ENCODE measurements around the gene KCNK6. TPM values are rescaled to one million over a fixed set of nuclear protein-coding genes. Genes with fewer than 3 reads are reported as not detected.

KCNK6 gene
- total RNA-seq, 1 experiment from 2014 or later = 6.5 TPM

DNA sequence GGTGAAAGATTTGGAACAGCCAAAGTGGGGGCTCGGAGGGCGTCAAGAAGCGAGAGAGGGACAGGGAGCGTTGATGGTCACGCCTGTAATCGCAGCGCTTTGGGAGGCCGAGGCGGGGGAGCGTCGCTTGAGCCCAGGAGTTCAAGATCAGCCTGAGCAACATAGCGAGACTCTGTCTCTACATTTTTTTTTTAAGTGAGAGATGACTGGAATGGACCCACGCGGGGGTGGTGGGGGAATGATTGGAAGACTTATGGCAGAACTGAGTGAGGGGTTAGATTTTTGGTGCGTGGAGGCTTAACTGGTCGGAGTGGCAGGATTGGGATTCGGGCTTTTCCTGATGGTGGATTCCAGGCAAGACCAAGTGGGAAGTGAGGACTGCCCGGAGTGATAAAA, 55.5 kb downstream of the KCNK6 start:
- Histone ChIP-seq H4K5ac (ENCODE audit: insufficient read length, low read depth, low read length) (no peak overlapping the region), H2BK120ac (ENCODE audit: low read depth, low read length, poor library complexity, severe bottlenecking) (no peak overlapping the region), H3K18ac (ENCODE audit: insufficient read length, low read depth, low read length) (peak overlapping the region; percentile 75), H3K4me1 (ENCODE audit: insufficient read depth, low read length) (no peaks in the 10 kb centered on the region), H3K79me1 (ENCODE audit: insufficient read depth, low read depth, low read length, poor library complexity, severe bottlenecking) (peaks cover 12% of the 10 kb centered on the region), H3K27me3 (ENCODE audit: insufficient read depth, low read length) (no peaks in the 10 kb centered on the region), H2BK12ac (ENCODE audit: insufficient read length, low read depth, low read length) (no peak overlapping the region), H4K8ac (replicated peaks; ENCODE audit: insufficient read length, low read depth, low read length) (no peak overlapping the region), H3T11ph (ENCODE audit: low read length) (no peak overlapping the region), H3K79me2 (ENCODE audit: insufficient read depth, low read length) (peaks cover 16% of the 10 kb centered on the region; the same call in 1 of the 2 replicates), H2AFZ (ENCODE audit: low read length) (no peak overlapping the region), H3K23me2 (ENCODE audit: insufficient read length, low read depth, low read length, poor library complexity, severe bottlenecking) (peaks cover 12% of the 10 kb centered on the region), H3K4ac (ENCODE audit: low read depth, low read length) (no peak overlapping the region), H3K9me3 (ENCODE audit: control insufficient read depth, low read depth, low read length) (no peaks in the 10 kb centered on the region), H2AK5ac (ENCODE audit: insufficient read length, low read length) (no peak overlapping the region), H4K91ac (ENCODE audit: insufficient read length, low read depth, low read length) (no peak overlapping the region), H3K14ac (ENCODE audit: insufficient read depth, low read length) (peak overlapping the region; percentile 94), H2BK15ac (ENCODE audit: low read depth, low read length) (no peak overlapping the region), H3K9ac (ENCODE audit: extremely low read depth, insufficient read length, low read length) (peak overlapping the region; percentile 96), H3K4me2 (ENCODE audit: insufficient read depth, insufficient read length, low read length) (peak overlapping the region; percentile 92), H3K23ac (ENCODE audit: insufficient read length, low read depth, low read length) (no peak overlapping the region), H2BK20ac (ENCODE audit: low read depth, low read length, poor library complexity, severe bottlenecking) (no peak overlapping the region), H3K56ac (ENCODE audit: insufficient read length, low read depth, low read length) (no peak overlapping the region), H2BK5ac (ENCODE audit: insufficient read length, low read length) (no peak overlapping the region), H3K27ac (ENCODE audit: insufficient read length, low read depth, low read length) (peak overlapping the region; percentile 37), H4K20me1 (ENCODE audit: control insufficient read depth, insufficient read depth, insufficient read length) (peaks cover 3% of the 10 kb centered on the region)
- Mint-ChIP-seq H3K36me3 (ENCODE audit: insufficient read depth in 1 of 3, low read depth in 3 of 3) (peaks cover 13 to 27% (median 17%) of the 10 kb centered on the region in 3 experiments; a peak in 6 of 7 replicates), H3K27me3 (ENCODE audit: low read depth) (peaks cover 25% of the 10 kb centered on the region), H3K4me1 (peaks cover 14 to 18% of the 10 kb centered on the region in 2 experiments), H3K9me3 (no peaks in the 10 kb centered on the region), H3K4me3 (peak overlapping the region; percentile 99), H3K27ac (peak overlapping the region; percentile 80 to 99 (median 96))
- no peak for DNase-seq
- no CpG with 5 or more reads among the region's 18 CpGs for WGBS (ENCODE audit: extremely low coverage, insufficient read length, low lambda C conversion rate)
- TF ChIP-seq, protein P1, sequence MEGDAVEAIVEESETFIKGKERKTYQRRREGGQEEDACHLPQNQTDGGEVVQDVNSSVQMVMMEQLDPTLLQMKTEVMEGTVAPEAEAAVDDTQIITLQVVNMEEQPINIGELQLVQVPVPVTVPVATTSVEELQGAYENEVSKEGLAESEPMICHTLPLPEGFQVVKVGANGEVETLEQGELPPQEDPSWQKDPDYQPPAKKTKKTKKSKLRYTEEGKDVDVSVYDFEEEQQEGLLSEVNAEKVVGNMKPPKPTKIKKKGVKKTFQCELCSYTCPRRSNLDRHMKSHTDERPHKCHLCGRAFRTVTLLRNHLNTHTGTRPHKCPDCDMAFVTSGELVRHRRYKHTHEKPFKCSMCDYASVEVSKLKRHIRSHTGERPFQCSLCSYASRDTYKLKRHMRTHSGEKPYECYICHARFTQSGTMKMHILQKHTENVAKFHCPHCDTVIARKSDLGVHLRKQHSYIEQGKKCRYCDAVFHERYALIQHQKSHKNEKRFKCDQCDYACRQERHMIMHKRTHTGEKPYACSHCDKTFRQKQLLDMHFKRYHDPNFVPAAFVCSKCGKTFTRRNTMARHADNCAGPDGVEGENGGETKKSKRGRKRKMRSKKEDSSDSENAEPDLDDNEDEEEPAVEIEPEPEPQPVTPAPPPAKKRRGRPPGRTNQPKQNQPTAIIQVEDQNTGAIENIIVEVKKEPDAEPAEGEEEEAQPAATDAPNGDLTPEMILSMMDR (conservative IDR thresholded peaks at IDR 0.05) = no peak

Data from H9 (cell line).